Tibial nerve (tissue), 4 donors: Measurements from ENCODE around the gene MSMP. TPM values are rescaled to one million over a fixed set of nuclear protein-coding genes. Genes with fewer than 3 reads are reported as not detected.

Source experiments
- DNase-seq, 2 donors: peaks; one replicate each; pipeline ENCODE4 v3.0.0-alpha.2; 2019; ENCODE audit warnings: low spot score in 2 of 2
- H3K27ac ChIP-seq, 4 donors: fragments of 200-600 bp; sonication (generic) in 3 of 4; one replicate each; pipeline ENCODE4 v1.5.1; 2017 to 2019; ENCODE audit warnings: mild to moderate bottlenecking in 1 of 4
- H3K27me3 ChIP-seq, 2 donors: fragments of 200-600 bp; sonication (generic) in 1 of 2; one replicate each; pipeline versions ENCODE4 v1.5.1 to v1.6.0; 2017 to 2019
- H3K36me3 ChIP-seq, 3 donors: fragments of 200-600 bp; sonication (generic); one replicate each; pipeline ENCODE4 v1.5.1; 2018 to 2019
- H3K4me1 ChIP-seq, 4 donors: fragments of 200-600 bp; sonication (generic) in 3 of 4; one replicate each; pipeline ENCODE4 v1.5.1; 2017 to 2019
- H3K4me3 ChIP-seq, 4 donors: fragments of 200-600 bp; sonication (generic) in 3 of 4; one replicate each; pipeline ENCODE4 v1.5.1; 2017 to 2019; ENCODE audit warnings: mild to moderate bottlenecking in 1 of 4, moderate library complexity in 1 of 4
- H3K9me3 ChIP-seq, 4 donors: fragments of 200-600 bp; sonication (generic) in 3 of 4; one replicate each; pipeline ENCODE4 v1.5.1; 2017 to 2019
- CTCF ChIP-seq, 5 experiments: fragments of 200-600 bp in 3 of 5; fragments of 450-650 bp in 2 of 5; sonication (generic) in 3 of 5; IDR thresholded peaks; one replicate each; pipeline ENCODE4 v1.5.1; 2016 to 2019; ENCODE audit warnings: antibody characterized with exemption in 5 of 5, mild to moderate bottlenecking in 3 of 5, moderate library complexity in 2 of 5
- EP300 ChIP-seq, 2 donors: sonication (generic); formaldehyde crosslinking; IDR thresholded peaks; one replicate each; pipeline ENCODE4 v1.6.1; 2017; ENCODE audit warnings: antibody characterized with exemption in 2 of 2, mild to moderate bottlenecking in 1 of 2
- POLR2A ChIP-seq, 2 donors: fragments of 450-650 bp; IDR thresholded peaks; one replicate each; pipeline ENCODE4 v1.6.1; 2017; ENCODE audit warnings: antibody characterized with exemption in 2 of 2, mild to moderate bottlenecking in 2 of 2, moderate library complexity in 2 of 2
- WGBS, 2 donors: methylation state at CpG; one replicate each; pipeline ENCODE4 v1.1.5; 2018; 5-methylcytosine and 5-hydroxymethylcytosine counted together
- total RNA-seq, 4 donors: library from RNA; depleted of rRNA; stranded (reverse); fragments of >200 nt; gene quantifications; one replicate each; pipeline ENCODE4 v1.1.0, GENCODE V29; 2016

MSMP gene
- total RNA-seq, 4 donors from 2014 or later: not detected

GRCh38 chr9:35755071-35755470 is 995 bp upstream of the MSMP start:
- Histone ChIP-seq H3K27ac (no peak overlapping the region), H3K9me3 (no peaks in the 10 kb centered on the region), H3K4me3 (no peak overlapping the region), H3K36me3 (peaks cover 0 to 51% (median 28%) of the 10 kb centered on the region in 3 donors), H3K4me1 (peaks cover 0 to 50% (median 21%) of the 10 kb centered on the region in 4 donors), H3K27me3 (no peaks in the 10 kb centered on the region)
- no peak for DNase-seq
- TF ChIP-seq CTCF (IDR thresholded peaks at IDR 0.05) (no peak), POLR2A (IDR thresholded peaks at IDR 0.05) (no peak), EP300 (IDR thresholded peaks at IDR 0.05) (no peak)
- 93 to 96% methylated on average over 4 of the region's 4 CpGs for WGBS, 2 donors

GRCh38 chr9:35753466-35753865 is 610 bp downstream of the MSMP start:
- peaks cover 0 to 45% (median 20%) of the 10 kb centered on the region in 4 donors for H3K4me1 ChIP-seq
- no peaks in the 10 kb centered on the region for H3K9me3 ChIP-seq
- H3K27me3 ChIP-seq: no peaks in the 10 kb centered on the region
- no peak for DNase-seq
- no peak overlapping the region for H3K4me3 ChIP-seq
- WGBS, 2 donors: 86 to 91% methylated on average over 5 of the region's 5 CpGs
- no peak overlapping the region for H3K27ac ChIP-seq
- no peak for TF ChIP-seq POLR2A (IDR thresholded peaks at IDR 0.05)
- no peak for TF ChIP-seq EP300 (IDR thresholded peaks at IDR 0.05)
- no peak for TF ChIP-seq CTCF (IDR thresholded peaks at IDR 0.05)
- H3K36me3 ChIP-seq: peaks cover 0 to 51% (median 28%) of the 10 kb centered on the region in 3 donors

GRCh38 chr9:35750256-35750531 is 3.9 kb downstream of the MSMP start:
- TF ChIP-seq EP300 (IDR thresholded peaks at IDR 0.05): no peak
- TF ChIP-seq CTCF (IDR thresholded peaks at IDR 0.05): no peak
- no peak for TF ChIP-seq POLR2A (IDR thresholded peaks at IDR 0.05)
- DNase-seq: no peak
- Histone ChIP-seq H3K27me3 (no peaks in the 10 kb centered on the region), H3K27ac (peak overlapping the region in 3 of 4 donors; percentile 94), H3K9me3 (no peaks in the 10 kb centered on the region), H3K4me1 (peaks cover 0 to 48% (median 36%) of the 10 kb centered on the region in 4 donors), H3K36me3 (peaks cover 0 to 46% (median 28%) of the 10 kb centered on the region in 3 donors), H3K4me3 (peak overlapping the region in 3 of 4 donors; percentile 89 to 97 (median 92))
- 65 to 68% methylated on average over 3 to 4 of the region's 4 CpGs for WGBS, 2 donors

GRCh38 chr9:35749515-35750255 is 4.4 kb downstream of the MSMP start:
- TF ChIP-seq POLR2A (IDR thresholded peaks at IDR 0.05) (no peak), CTCF (IDR thresholded peaks at IDR 0.05) (no peak), EP300 (IDR thresholded peaks at IDR 0.05) (no peak)
- Histone ChIP-seq H3K27me3 (no peaks in the 10 kb centered on the region), H3K4me3 (peak overlapping the region; percentile 73 to 97 (median 90)), H3K9me3 (no peaks in the 10 kb centered on the region), H3K36me3 (peaks cover 0 to 46% (median 30%) of the 10 kb centered on the region in 3 donors), H3K4me1 (peaks cover 0 to 48% (median 36%) of the 10 kb centered on the region in 4 donors), H3K27ac (peak overlapping the region; percentile 77 to 94 (median 94))
- no peak for DNase-seq
- 3 to 4% methylated on average over 14 to 18 of the region's 19 CpGs for WGBS, 2 donors

- 0% methylated on average over 4 to 49 of the region's 69 CpGs for WGBS, 2 donors
- peak; percentile 48 to 51 for DNase-seq
- Histone ChIP-seq H3K36me3 (peaks cover 0 to 46% (median 37%) of the 10 kb centered on the region in 3 donors), H3K4me1 (peaks cover 0 to 48% (median 36%) of the 10 kb centered on the region in 4 donors), H3K27ac (peak within 1 kb of the TSS; percentile 77 to 94 (median 94)), H3K9me3 (no peaks in the 10 kb centered on the region), H3K27me3 (no peaks in the 10 kb centered on the region), H3K4me3 (peak within 1 kb of the TSS; percentile 73 to 97 (median 90))
- TF ChIP-seq EP300 (IDR thresholded peaks at IDR 0.05): peak; percentile 32 to 67
- TF ChIP-seq POLR2A (IDR thresholded peaks at IDR 0.05): peak in 1 of 2 donors; percentile 58
- TF ChIP-seq CTCF (IDR thresholded peaks at IDR 0.05): peak in 2 of 5 experiments; percentile 17 to 24
These were observed 5.1 kb downstream of the MSMP start, which contains the start of the genes GBA2 and RGP1 for GRCh38 chr9:35748858-35749514. Gene GBA2, minus strand, starts transcription at chr9:35749228. Its CDS starts 524 bp downstream, at chr9:35748704. Gene RGP1, plus strand, starts transcription at chr9:35749287. Its CDS starts 469 bp downstream, at chr9:35749756.
